Measurements from ENCODE around the gene MTRR.
"Not testable (repeated sequence)": the region's sequence is repeated elsewhere in the genome, so short reads cannot be mapped to it uniquely, and the experiment has no call there.

Gene MTRR

GRCh38 chr5:7902666-7903625 is 34.0 kb downstream of the MTRR start:
- DNase-seq = no peak

- DNase-seq = no peak
Observed at GRCh38 chr5:7904170-7904569, 35.2 kb downstream of the MTRR start.

- DNase-seq = no peak
Observed at GRCh38 chr5:7907612-7908011, 38.7 kb downstream of the MTRR start.

GRCh38 chr5:7908317-7908716 is 39.4 kb downstream of the MTRR start:
- DNase-seq = no peak

GRCh38 chr5:7910738-7911428 is 41.9 kb downstream of the MTRR start:
- peak; percentile 11 for DNase-seq

- not testable (repeated sequence) for DNase-seq
Observed at GRCh38 chr5:7911429-7911771, 42.5 kb downstream of the MTRR start.

- no peak for DNase-seq
Observed at GRCh38 chr5:7916171-7916804, 47.3 kb downstream of the MTRR start.

- no peak for DNase-seq
Observed at GRCh38 chr5:7917130-7918123, 48.5 kb downstream of the MTRR start.

GRCh38 chr5:7925961-7926695 is 57.2 kb downstream of the MTRR start:
- no peak for DNase-seq

GRCh38 chr5:7926720-7927119 is 57.8 kb downstream of the MTRR start:
- no peak for DNase-seq

GRCh38 chr5:7927466-7928375 is 58.8 kb downstream of the MTRR start:
- DNase-seq = peak; percentile 10

- DNase-seq = no peak
Observed at GRCh38 chr5:7930011-7930410, 61.1 kb downstream of the MTRR start.

- DNase-seq = no peak
Observed at GRCh38 chr5:7941692-7942091, 72.7 kb downstream of the MTRR start.

GRCh38 chr5:7947301-7947700 is 78.4 kb downstream of the MTRR start:
- no peak for DNase-seq

Measured in NCI-H446 treated with DMSO at 0.1 percent for 48 hours (cell line).